GM13977 (cell line): ENCODE results near the gene H2BK1.

Experiments used
- DNase-seq: peaks from one replicate; pipeline ENCODE4 v3.0.0; 2012; ENCODE audit warnings: low spot score
- in situ Hi-C: fragments of 300-500 bp; cut with MboI; formaldehyde crosslinking; loops from one replicate; pipeline ENCODE4 v1.12.0; 2022; ENCODE audit warnings: low sequenced_read_pairs, low pct_unique_long_range_greater_than_20kb, mixed read lengths, inconsistent platforms; ENCODE audit not compliant: unreplicated experiment
- TF ChIP-seq, protein P1 (sequence below): IDR thresholded peaks from 2 replicates; pipeline ENCODE4 v1.5.1; 2012; ENCODE audit warnings: mild to moderate bottlenecking, control low read depth; ENCODE audit not compliant: insufficient read depth; ENCODE audit errors: extremely low read depth, missing control alignments

Gene H2BK1

DNA sequence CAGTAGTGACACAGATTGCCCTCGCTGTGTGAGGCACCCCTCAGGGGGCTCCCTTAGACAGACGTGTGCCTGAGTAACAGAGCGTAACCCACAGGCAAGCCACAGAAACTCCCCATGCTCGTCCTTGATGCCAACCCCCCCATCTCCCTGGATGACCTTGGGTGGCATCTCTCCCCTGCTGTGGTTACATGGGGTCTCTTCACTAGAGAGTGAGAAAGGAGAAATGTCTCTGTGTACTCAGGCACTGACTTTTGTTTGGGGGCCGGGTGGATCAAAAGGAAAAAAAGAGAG is 22.1 kb downstream of the H2BK1 start:
- no peak for DNase-seq
- TF ChIP-seq, protein P1, sequence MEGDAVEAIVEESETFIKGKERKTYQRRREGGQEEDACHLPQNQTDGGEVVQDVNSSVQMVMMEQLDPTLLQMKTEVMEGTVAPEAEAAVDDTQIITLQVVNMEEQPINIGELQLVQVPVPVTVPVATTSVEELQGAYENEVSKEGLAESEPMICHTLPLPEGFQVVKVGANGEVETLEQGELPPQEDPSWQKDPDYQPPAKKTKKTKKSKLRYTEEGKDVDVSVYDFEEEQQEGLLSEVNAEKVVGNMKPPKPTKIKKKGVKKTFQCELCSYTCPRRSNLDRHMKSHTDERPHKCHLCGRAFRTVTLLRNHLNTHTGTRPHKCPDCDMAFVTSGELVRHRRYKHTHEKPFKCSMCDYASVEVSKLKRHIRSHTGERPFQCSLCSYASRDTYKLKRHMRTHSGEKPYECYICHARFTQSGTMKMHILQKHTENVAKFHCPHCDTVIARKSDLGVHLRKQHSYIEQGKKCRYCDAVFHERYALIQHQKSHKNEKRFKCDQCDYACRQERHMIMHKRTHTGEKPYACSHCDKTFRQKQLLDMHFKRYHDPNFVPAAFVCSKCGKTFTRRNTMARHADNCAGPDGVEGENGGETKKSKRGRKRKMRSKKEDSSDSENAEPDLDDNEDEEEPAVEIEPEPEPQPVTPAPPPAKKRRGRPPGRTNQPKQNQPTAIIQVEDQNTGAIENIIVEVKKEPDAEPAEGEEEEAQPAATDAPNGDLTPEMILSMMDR, result no peak
- in situ Hi-C loops, result no loop called here

DNA sequence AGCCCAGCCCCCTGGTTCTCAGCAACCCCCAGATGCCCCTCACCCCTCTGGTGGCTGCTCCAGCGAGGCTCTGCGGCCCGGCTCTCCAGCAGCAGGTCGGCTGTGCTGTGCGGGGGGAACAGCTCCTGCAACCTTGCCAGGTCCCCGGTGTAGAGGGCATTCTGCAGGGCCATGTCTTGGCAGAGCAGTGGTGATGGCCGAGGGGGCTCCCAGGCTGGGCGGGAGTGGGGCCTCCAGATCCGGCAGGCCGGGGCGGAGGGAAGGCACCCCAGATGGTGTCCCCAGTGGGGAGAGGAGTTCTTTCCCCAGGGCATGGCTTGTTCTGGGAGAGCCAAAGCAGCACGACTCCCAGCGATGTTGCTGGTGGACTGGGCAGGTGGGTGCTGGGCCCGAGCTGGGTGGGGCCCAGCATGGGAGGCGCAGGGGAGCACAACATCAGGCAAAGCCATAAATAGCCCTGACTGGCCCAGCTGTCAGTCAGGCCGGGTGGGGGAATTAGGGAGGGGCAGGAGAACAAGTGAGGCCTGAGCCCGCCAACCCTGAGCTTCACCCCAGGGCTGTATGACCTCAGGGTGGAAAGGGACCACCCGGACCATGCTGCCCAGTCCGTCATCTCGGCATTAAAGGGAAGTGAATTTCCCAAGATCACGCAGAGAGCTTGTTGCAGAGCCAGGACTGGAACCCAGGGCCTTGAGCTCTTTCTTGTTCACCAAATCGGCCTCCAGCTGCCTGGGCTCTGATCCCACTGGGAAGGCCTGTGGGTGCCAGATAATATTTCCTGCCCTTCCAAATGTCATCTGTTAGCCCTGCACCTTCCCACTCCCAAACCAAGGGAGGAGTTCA is 22.7 kb downstream of the H2BK1 start:
- in situ Hi-C loops, result no loop called here
- TF ChIP-seq, protein P1, result no peak
- no peak for DNase-seq

DNA sequence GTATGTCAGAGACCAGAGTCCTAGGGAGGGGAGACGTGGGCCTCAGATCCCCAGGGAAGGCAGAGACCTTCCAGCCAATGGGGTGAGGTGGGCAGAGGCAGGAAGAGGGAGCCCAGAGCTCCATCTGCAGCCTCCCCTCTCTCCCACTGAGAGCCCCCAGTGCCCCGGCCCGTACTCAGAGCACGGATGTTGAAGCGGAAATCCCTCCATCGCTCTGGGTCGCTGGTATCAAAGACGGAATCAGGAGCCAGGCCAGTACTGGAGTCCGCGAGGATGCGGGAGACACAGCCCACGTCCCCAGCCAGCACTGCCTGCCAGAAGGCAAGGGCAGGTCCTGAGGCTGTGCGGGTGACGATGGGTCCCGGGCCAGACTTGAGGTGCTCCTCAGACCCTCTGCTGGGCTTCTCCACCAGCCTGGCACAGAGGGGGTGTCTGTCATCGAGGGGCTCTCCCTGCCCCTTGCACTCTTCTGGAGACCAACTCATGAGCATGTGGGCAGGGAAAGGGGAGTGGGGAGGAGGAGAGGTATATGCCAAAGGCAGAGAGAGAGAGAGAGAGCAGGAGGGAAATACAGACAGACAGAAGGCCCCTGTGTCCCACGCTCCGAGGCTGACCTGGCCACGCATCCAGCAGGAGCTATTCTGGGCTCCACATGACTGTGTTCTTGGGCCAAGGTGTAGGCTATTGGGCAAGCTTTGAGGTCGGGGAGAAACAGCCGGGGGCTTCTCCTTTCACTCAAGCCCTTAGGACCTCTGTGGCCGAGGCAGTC is 23.5 kb downstream of the H2BK1 start, which contains the start of gene ASB10:
TSS of gene ASB10 (minus strand) at position 611 of the 769 bp plus-strand sequence. CDS start at position 491, 120 bp downstream.
- TF ChIP-seq, protein P1, result no peak
- in situ Hi-C loops, result no loop called here
- DNase-seq, result no peak

DNA sequence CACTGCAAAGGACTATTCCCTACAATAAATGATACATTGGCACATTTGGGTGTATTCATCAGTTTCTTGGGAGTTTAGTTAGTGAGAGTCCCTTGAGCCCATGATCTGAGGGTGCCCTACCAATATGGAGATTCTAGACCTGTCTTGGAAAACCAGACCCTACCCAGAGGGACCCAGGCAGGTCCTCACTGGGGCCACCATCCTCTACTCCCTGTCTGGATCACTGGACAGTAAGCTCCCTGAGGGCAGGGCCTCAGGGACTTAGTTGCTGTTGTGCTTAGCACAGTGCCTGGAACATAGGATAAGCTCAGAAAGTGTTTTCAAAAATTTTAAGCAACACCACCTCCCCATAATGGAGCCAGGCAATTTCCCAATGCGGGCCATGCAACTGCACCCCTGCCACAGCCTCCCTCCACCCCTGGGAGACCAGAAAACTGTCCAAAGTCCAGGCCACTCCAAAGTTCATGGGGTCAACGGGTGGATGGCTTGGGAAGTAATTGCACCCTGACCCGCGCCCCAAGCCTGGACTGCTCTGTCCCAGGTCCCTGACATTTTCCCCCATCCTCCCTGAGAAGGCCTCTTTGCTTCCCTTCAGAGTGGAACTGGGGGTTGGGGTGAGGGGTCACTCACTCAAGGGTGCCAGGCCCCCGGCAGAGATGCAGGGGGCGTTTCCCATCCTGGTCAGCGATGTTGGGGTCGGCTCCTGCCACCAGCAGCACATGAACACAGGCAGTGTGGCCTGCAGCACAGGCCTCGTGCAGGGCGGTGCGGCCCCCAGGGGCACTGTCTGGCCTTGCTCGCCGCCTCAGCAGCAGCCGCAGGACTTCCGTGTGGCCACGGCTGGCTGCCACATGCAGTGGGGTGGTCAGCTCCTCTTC is 24.3 kb downstream of the H2BK1 start:
- in situ Hi-C loops, result no loop called here
- TF ChIP-seq, protein P1, result no peak
- no peak for DNase-seq

DNA sequence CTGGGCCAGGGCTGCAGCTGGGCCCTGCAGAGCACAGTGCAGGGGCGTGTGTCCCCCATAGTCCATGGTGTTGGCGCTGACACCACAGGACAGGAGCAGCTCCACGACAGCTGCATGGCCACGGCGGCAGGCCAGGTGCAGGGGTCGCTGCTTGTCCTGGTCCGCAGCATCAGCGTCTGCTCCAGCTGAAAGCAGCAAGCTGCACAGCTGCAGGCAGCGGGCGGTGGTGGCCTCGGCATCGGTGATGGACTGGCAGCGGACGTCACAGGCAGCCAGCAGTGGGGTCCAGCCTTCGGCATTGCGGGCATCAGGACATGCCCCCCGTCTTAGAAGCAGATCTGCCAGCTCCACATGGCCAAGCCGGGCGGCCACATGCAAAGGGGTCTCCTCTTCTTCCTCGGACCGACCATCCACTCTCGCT is 29.3 kb downstream of the H2BK1 start:
- TF ChIP-seq, protein P1, result no peak
- in situ Hi-C loops, result no loop called here
- DNase-seq, result no peak

DNA sequence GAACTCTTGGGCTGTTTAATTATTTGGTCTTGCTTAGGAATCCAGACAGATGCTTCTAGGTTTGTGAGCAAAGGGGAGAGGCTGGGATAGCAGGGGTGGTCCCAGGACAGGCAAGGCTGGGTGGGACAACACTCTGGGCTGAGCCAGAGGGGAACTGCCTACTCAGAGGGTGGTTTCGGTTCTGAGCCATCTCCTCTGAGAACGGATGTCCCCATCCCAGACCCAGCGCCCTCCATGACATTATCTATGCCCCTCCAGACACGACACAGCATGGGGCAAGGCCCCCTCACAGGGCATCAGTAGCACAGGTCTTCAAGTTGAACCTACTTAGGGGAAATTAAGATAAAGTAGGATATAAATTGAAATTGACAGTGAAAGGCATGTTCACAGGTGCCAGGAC is 30.3 kb downstream of the H2BK1 start:
- in situ Hi-C loops, result no loop called here
- DNase-seq, result no peak
- TF ChIP-seq, protein P1, result no peak
